Loucy (cell line): ENCODE measurements around the gene PTPRQ.

Experiments
- H2AFZ ChIP-seq: fragments of 200-600 bp; sonication (generic); 2 replicates; pipeline ENCODE4 v1.6.0; 2016; ENCODE audit warnings: antibody characterized with exemption, mild to moderate bottlenecking, low read length, moderate library complexity
- H3F3A ChIP-seq: fragments of 200-600 bp; 2 replicates; pipeline ENCODE4 v1.6.0; 2016; ENCODE audit warnings: antibody characterized with exemption, low read depth, mild to moderate bottlenecking
- H3K27me3 ChIP-seq: fragments of 200-600 bp; sonication (generic); 2 replicates; pipeline ENCODE4 v1.6.1; 2014; ENCODE audit warnings: low read length, mild to moderate bottlenecking; ENCODE audit not compliant: insufficient read depth, poor library complexity, severe bottlenecking
- H3K36me3 ChIP-seq: fragments of 200-600 bp; sonication (generic); 2 replicates; pipeline ENCODE4 v1.6.1; 2016; ENCODE audit warnings: low read length; ENCODE audit not compliant: insufficient read depth
- H3K4me1 ChIP-seq: fragments of 200-600 bp; sonication (generic); 2 replicates; pipeline ENCODE4 v1.5.1; 2014; ENCODE audit warnings: low read length, mild to moderate bottlenecking; ENCODE audit not compliant: insufficient read depth, poor library complexity, severe bottlenecking
- H3K4me2 ChIP-seq: fragments of 200-600 bp; sonication (generic); 2 replicates; pipeline ENCODE4 v1.6.0; 2014; ENCODE audit warnings: antibody characterized with exemption, low read length, low read depth, mild to moderate bottlenecking; ENCODE audit not compliant: poor library complexity, severe bottlenecking
- H3K4me3 ChIP-seq: fragments of 200-600 bp; sonication (generic); 2 replicates; pipeline ENCODE4 v1.5.1; 2014; ENCODE audit warnings: low read length, mild to moderate bottlenecking, mixed read lengths; ENCODE audit not compliant: poor library complexity, severe bottlenecking
- H3K79me2 ChIP-seq: fragments of 200-600 bp; sonication (generic); 2 replicates; pipeline ENCODE4 v1.6.1; 2014; ENCODE audit warnings: low read length; ENCODE audit not compliant: insufficient read depth
- H3K9ac ChIP-seq: fragments of 200-600 bp; sonication (generic); 2 replicates; pipeline ENCODE4 v1.6.0; 2014; ENCODE audit warnings: mild to moderate bottlenecking, low read depth, low read length, moderate library complexity; ENCODE audit not compliant: poor library complexity, severe bottlenecking
- H3K9me2 ChIP-seq: fragments of 200-600 bp; sonication (generic); replicated peaks from 2 replicates; pipeline ENCODE4 v1.6.1; 2016; ENCODE audit warnings: low read depth, low read length, mixed read lengths
- H3K9me3 ChIP-seq: fragments of 200-600 bp; sonication (generic); 2 replicates; pipeline ENCODE4 v1.6.1; 2014; ENCODE audit warnings: mild to moderate bottlenecking, antibody characterized with exemption, low read length, low read depth; ENCODE audit not compliant: insufficient read depth
- H4K20me1 ChIP-seq: fragments of 200-600 bp; sonication (generic); 2 replicates; pipeline ENCODE4 v1.6.0; 2014; ENCODE audit warnings: antibody characterized with exemption, low read length, mild to moderate bottlenecking; ENCODE audit not compliant: insufficient read depth, poor library complexity, severe bottlenecking
- EZH2phosphoT487 ChIP-seq: fragments of 200-600 bp; IDR thresholded peaks from 2 replicates; pipeline ENCODE4 v1.6.1; 2018; ENCODE audit warnings: antibody characterized with exemption, mild to moderate bottlenecking, moderate library complexity, borderline replicate concordance
- TF ChIP-seq, protein P1 (sequence below): fragments of 200-600 bp; sonication (generic); conservative IDR thresholded peaks from 2 replicates; pipeline ENCODE4 v1.5.1; 2014; ENCODE audit warnings: mild to moderate bottlenecking, antibody characterized with exemption, low read length

The PTPRQ gene

DNA sequence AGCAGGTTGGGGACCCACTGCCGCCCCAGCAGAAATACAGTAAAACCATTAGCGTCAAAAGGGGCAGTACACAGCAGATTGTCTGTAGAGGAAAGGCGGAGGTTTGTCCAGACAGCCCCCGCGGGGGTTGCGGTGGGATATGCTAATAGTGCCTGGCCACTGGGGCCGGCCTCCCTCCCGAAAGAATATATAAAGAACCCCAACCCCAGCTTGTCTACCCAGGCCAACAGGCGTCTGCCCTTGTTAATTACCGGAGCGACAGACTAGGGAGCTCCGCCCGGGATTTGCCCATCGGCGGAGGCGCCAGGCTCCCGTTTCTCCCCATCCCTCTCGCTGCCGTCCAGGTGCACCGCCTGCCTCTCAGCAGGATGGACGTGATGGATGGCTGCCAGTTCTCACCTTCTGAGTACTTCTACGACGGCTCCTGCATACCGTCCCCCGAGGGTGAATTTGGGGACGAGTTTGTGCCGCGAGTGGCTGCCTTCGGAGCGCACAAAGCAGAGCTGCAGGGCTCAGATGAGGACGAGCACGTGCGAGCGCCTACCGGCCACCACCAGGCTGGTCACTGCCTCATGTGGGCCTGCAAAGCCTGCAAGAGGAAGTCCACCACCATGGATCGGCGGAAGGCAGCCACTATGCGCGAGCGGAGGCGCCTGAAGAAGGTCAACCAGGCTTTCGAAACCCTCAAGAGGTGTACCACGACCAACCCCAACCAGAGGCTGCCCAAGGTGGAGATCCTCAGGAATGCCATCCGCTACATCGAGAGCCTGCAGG is 272.8 kb downstream of the PTPRQ start, which contains the start of gene MYF5:
Gene MYF5, plus strand, starts transcription at position 217 of the 774 bp plus-strand sequence. Its CDS starts 152 bp downstream, at position 369.
- Histone ChIP-seq H2AFZ (no peak within 1 kb of the TSS), H3K36me3 (no peaks in the 10 kb centered on the region), H3K9me3 (no peaks in the 10 kb centered on the region), H3K4me2 (no peak within 1 kb of the TSS), H3K9ac (no peak within 1 kb of the TSS), H3K79me2 (no peaks in the 10 kb centered on the region), H4K20me1 (no peaks in the 10 kb centered on the region), H3K27me3 (no peaks in the 10 kb centered on the region), H3K4me1 (no peaks in the 10 kb centered on the region), H3K9me2 (no peaks in the 10 kb centered on the region), H3K4me3 (no peak within 1 kb of the TSS), H3F3A (no peaks in the 10 kb centered on the region)
- TF ChIP-seq, protein P1, sequence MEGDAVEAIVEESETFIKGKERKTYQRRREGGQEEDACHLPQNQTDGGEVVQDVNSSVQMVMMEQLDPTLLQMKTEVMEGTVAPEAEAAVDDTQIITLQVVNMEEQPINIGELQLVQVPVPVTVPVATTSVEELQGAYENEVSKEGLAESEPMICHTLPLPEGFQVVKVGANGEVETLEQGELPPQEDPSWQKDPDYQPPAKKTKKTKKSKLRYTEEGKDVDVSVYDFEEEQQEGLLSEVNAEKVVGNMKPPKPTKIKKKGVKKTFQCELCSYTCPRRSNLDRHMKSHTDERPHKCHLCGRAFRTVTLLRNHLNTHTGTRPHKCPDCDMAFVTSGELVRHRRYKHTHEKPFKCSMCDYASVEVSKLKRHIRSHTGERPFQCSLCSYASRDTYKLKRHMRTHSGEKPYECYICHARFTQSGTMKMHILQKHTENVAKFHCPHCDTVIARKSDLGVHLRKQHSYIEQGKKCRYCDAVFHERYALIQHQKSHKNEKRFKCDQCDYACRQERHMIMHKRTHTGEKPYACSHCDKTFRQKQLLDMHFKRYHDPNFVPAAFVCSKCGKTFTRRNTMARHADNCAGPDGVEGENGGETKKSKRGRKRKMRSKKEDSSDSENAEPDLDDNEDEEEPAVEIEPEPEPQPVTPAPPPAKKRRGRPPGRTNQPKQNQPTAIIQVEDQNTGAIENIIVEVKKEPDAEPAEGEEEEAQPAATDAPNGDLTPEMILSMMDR, result no peak
- TF ChIP-seq EZH2phosphoT487, result no peak

GRCh38 chr12:80717856-80718255 is 273.8 kb downstream of the PTPRQ start:
- TF ChIP-seq, protein P1, result no peak
- Histone ChIP-seq H3K79me2 (no peaks in the 10 kb centered on the region), H2AFZ (no peak overlapping the region), H3K27me3 (no peaks in the 10 kb centered on the region), H3K4me3 (no peak overlapping the region), H3K4me1 (no peaks in the 10 kb centered on the region), H3K9me3 (no peaks in the 10 kb centered on the region), H4K20me1 (no peaks in the 10 kb centered on the region), H3F3A (no peaks in the 10 kb centered on the region), H3K9ac (no peak overlapping the region), H3K4me2 (no peak overlapping the region), H3K9me2 (no peaks in the 10 kb centered on the region), H3K36me3 (no peaks in the 10 kb centered on the region)

DNA sequence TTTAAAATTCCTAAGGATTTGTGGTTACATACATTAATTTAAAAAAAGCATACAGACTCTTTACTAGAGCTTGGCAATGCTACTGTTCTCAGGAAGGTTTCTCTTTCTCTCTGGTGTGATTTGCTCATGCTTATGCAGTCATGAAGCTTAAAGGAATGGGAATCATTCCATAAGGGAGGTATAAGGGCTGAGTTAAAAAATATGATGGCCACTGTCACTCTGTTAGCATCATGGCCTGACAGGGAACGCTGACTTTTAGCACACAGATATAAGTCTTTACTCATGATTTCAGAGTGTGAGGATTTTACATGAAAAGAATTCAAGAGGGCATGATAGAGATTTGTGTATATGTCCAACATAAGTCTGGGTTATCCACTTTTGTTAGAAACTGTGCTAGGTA is 276.5 kb downstream of the PTPRQ start:
- TF ChIP-seq, protein P1, result no peak
- TF ChIP-seq EZH2phosphoT487, result no peak
- Histone ChIP-seq H3K36me3 (no peaks in the 10 kb centered on the region), H3K27me3 (no peaks in the 10 kb centered on the region), H2AFZ (no peak overlapping the region), H3K9ac (no peak overlapping the region), H3K9me3 (no peaks in the 10 kb centered on the region), H3K4me3 (no peak overlapping the region), H3K4me2 (no peak overlapping the region), H3K79me2 (no peaks in the 10 kb centered on the region), H3K9me2 (no peaks in the 10 kb centered on the region), H3F3A (no peaks in the 10 kb centered on the region), H3K4me1 (no peaks in the 10 kb centered on the region), H4K20me1 (no peaks in the 10 kb centered on the region)
